Measurements from ENCODE around the gene RGS1. TPM values are rescaled to one million over a fixed set of nuclear protein-coding genes. Genes with fewer than 3 reads are reported as not detected.

The RGS1 gene
- total and polyA plus RNA-seq, 2 experiments from 2014 or later, result not detected

DNA sequence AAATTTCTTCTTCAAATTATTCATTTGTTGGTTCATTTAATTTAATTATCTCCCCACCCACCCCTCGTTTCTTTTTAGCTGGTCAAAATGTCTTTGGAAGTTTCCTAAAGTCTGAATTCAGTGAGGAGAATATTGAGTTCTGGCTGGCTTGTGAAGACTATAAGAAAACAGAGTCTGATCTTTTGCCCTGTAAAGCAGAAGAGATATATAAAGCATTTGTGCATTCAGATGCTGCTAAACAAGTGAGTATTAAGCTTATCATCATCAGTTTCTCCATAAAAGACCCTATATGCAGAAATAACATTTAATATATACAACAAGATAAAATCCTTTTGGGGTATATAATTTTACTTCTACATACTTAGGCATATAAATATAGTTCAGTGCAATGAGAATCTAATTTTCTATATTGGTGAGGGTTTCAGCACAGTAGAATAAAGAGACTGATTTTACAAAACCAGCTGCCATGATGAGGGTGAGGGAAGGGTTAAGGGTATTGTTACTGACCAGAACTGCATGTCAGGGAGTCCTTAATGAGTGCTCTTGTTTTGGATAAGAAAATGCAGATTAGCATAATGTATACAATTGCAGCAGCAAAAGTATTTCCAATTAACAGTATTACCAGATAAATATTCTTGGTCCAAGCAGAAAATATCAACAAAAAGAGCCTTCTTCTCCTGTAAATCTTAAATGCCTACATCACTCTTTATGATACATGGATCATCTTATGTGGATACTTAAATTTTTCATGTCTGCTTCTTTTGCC is 2.8 kb downstream of the RGS1 start:
- no peaks in the 10 kb centered on the region for H3K9me3 ChIP-seq (ENCODE audit: low read depth)
- no peak overlapping the region for H3K27ac ChIP-seq
- in situ Hi-C loops (cut with MboI), result no loop called here
- H2AFZ ChIP-seq, result no peak overlapping the region
- H3K79me2 ChIP-seq (ENCODE audit: insufficient read depth), result no peaks in the 10 kb centered on the region
- H3F3A ChIP-seq (ENCODE audit: insufficient read depth), result peaks cover 6% of the 10 kb centered on the region; the same call in 1 of the 2 replicates
- no peak overlapping the region for H3K9ac ChIP-seq
- H4K20me1 ChIP-seq (ENCODE audit: insufficient read depth), result no peaks in the 10 kb centered on the region
- H3K4me3 ChIP-seq, result no peak overlapping the region
- WGBS, 2 experiments (ENCODE audit: low coverage in 1 of 2, low lambda C conversion rate in 2 of 2, missing lambda C conversion rate in 2 of 2), result 62 to 63% methylated on average over 1 of the region's 1 CpG
- no peak for DNase-seq
- no peaks in the 10 kb centered on the region for H3K27me3 ChIP-seq (replicated peaks; ENCODE audit: insufficient read depth)
- H3K4me1 ChIP-seq (ENCODE audit: insufficient read depth), result peaks cover 10% of the 10 kb centered on the region
- H3K4me2 ChIP-seq (ENCODE audit: unreplicated experiment), result no peak overlapping the region
- no peaks in the 10 kb centered on the region for H3K9me2 ChIP-seq (ENCODE audit: insufficient read depth)
- no peaks in the 10 kb centered on the region for H3K36me3 ChIP-seq (ENCODE audit: low read depth)
- TF ChIP-seq EZH2phosphoT487 (IDR thresholded peaks at IDR 0.05; ENCODE audit: insufficient read depth, low read depth), result no peak
- no peak for TF ChIP-seq EZH2 (IDR thresholded peaks at IDR 0.05; ENCODE audit: insufficient read depth, poor library complexity, severe bottlenecking)

DNA sequence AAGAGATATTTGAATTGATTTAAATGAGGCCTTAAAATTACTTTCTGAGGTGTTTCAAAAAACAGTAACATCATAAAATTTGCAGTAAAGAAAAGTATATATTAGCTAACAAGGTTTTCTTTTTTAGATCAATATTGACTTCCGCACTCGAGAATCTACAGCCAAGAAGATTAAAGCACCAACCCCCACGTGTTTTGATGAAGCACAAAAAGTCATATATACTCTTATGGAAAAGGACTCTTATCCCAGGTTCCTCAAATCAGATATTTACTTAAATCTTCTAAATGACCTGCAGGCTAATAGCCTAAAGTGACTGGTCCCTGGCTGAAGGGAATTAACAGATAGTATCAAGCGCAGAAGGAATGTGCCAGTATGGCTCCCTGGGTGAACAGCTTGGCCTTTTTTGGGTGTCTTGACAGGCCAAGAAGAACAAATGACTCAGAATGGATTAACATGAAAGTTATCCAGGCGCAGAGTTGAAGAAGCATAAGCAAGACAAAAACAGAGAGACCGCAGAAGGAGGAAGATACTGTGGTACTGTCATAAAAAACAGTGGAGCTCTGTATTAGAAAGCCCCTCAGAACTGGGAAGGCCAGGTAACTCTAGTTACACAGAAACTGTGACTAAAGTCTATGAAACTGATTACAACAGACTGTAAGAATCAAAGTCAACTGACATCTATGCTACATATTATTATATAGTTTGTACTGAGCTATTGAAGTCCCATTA is 3.6 kb downstream of the RGS1 start:
- Histone ChIP-seq H3K27ac (no peak overlapping the region), H3K9ac (no peak overlapping the region), H3K27me3 (replicated peaks; ENCODE audit: insufficient read depth) (no peaks in the 10 kb centered on the region), H3K36me3 (ENCODE audit: low read depth) (no peaks in the 10 kb centered on the region), H3K79me2 (ENCODE audit: insufficient read depth) (no peaks in the 10 kb centered on the region), H3K4me2 (ENCODE audit: unreplicated experiment) (no peak overlapping the region), H4K20me1 (ENCODE audit: insufficient read depth) (no peaks in the 10 kb centered on the region), H3K4me3 (no peak overlapping the region), H3K9me3 (ENCODE audit: low read depth) (no peaks in the 10 kb centered on the region), H3K9me2 (ENCODE audit: insufficient read depth) (no peaks in the 10 kb centered on the region), H3F3A (ENCODE audit: insufficient read depth) (no peaks in the 10 kb centered on the region), H3K4me1 (ENCODE audit: insufficient read depth) (peaks cover 10% of the 10 kb centered on the region), H2AFZ (peak overlapping the region; percentile 23; the same call in 1 of the 2 replicates)
- DNase-seq, result peak; percentile 49
- in situ Hi-C loops (cut with MboI), result no loop called here
- no peak for TF ChIP-seq EZH2phosphoT487 (IDR thresholded peaks at IDR 0.05; ENCODE audit: insufficient read depth, low read depth)
- TF ChIP-seq EZH2 (IDR thresholded peaks at IDR 0.05; ENCODE audit: insufficient read depth, poor library complexity, severe bottlenecking), result no peak
- WGBS, 2 experiments (ENCODE audit: low coverage in 1 of 2, low lambda C conversion rate in 2 of 2, missing lambda C conversion rate in 2 of 2), result 84 to 86% methylated on average over 6 of the region's 6 CpGs

DNA sequence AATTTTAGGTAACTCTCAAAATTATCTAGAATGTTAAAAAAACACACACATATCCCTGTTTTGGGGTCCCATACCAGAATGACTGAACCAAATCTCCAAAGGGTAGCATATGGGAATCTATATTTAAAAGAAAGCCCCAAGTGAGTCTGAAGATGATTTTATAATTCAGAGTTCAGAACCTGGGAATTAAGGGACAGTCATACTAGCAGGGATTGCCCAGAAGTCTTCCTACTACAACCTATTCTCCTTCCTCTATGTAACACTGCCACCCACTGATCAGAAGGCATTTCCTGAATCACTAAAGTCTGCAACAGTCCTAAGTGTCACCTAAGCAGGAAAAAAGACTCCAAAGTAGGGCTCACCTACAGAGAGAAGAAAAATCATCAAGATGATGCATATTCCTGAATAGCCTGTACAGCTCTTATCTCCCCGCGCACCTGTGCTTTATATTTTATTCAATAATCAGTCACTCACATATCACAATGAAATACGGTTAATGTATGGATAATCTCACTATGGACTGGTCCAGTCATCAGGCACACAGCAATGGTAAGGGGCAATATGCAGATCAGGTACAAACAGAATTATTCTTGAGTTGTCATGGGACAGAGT is 4.9 kb downstream of the RGS1 start:
- Histone ChIP-seq H3F3A (ENCODE audit: insufficient read depth) (no peaks in the 10 kb centered on the region), H3K9me2 (ENCODE audit: insufficient read depth) (no peaks in the 10 kb centered on the region), H3K27me3 (replicated peaks; ENCODE audit: insufficient read depth) (no peaks in the 10 kb centered on the region), H3K36me3 (ENCODE audit: low read depth) (no peaks in the 10 kb centered on the region), H3K79me2 (ENCODE audit: insufficient read depth) (no peaks in the 10 kb centered on the region), H4K20me1 (ENCODE audit: insufficient read depth) (no peaks in the 10 kb centered on the region), H3K4me2 (ENCODE audit: unreplicated experiment) (no peak overlapping the region), H3K4me1 (ENCODE audit: insufficient read depth) (peaks cover 10% of the 10 kb centered on the region), H3K4me3 (no peak overlapping the region), H2AFZ (no peak overlapping the region), H3K9me3 (ENCODE audit: low read depth) (no peaks in the 10 kb centered on the region), H3K9ac (no peak overlapping the region), H3K27ac (no peak overlapping the region)
- TF ChIP-seq EZH2 (IDR thresholded peaks at IDR 0.05; ENCODE audit: insufficient read depth, poor library complexity, severe bottlenecking), result no peak
- no peak for TF ChIP-seq EZH2phosphoT487 (IDR thresholded peaks at IDR 0.05; ENCODE audit: insufficient read depth, low read depth)
- DNase-seq, result peak; percentile 75
- in situ Hi-C loops (cut with MboI), result loop anchor here (10.0 kb wide), 1 partner anchor 106 kb away; no protein-coding TSS in a partner anchor
- WGBS, 2 experiments (ENCODE audit: low coverage in 1 of 2, low lambda C conversion rate in 2 of 2, missing lambda C conversion rate in 2 of 2), result 72 to 77% methylated on average over 3 of the region's 3 CpGs

DNA sequence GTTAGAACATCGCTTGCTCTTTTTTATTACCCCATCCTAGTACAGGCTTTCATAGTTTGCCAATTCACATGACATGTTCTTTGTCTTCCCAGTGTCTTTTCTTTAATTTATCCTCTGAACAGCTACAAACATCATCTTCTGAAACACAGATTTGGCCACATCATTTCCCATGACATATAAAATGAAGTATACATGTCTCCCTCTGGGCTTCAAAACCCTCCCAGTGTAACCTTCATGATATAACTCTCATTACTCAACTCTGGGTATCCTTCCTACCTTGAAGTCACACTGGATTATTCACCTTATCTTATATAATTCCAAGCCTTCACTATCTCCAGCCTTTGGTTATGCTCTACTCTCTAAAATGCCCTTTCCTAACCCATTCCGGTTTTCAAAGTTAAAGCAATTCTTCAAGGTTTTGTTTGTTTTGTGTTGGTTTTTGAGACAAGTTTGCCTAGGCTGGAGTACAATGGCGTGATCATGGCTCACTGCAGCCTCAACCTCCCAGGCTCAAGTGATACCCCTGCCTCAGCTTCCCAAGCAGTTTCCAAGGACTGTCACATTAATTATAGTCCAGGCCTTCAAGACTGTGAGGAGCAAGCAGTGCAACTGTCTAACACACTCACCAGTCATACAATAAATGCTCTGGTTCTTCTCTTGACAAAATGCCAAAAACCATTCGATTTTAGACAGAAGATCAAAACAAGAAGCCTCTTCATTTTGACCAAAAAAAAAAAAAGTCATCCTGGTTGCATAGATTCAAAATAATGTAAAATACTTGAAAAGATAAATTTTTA is 5.8 kb downstream of the RGS1 start:
- in situ Hi-C loops (cut with MboI), result loop anchor here (10.0 kb wide), 1 partner anchor 107 kb away; no protein-coding TSS in a partner anchor
- H3K9me2 ChIP-seq (ENCODE audit: insufficient read depth), result no peaks in the 10 kb centered on the region
- H3K4me2 ChIP-seq (ENCODE audit: unreplicated experiment), result no peak overlapping the region
- H2AFZ ChIP-seq, result no peak overlapping the region
- no peaks in the 10 kb centered on the region for H3K79me2 ChIP-seq (ENCODE audit: insufficient read depth)
- H3K9ac ChIP-seq, result no peak overlapping the region
- peaks cover 10% of the 10 kb centered on the region for H3K4me1 ChIP-seq (ENCODE audit: insufficient read depth)
- no peak overlapping the region for H3K4me3 ChIP-seq
- no peak overlapping the region for H3K27ac ChIP-seq
- no peaks in the 10 kb centered on the region for H3F3A ChIP-seq (ENCODE audit: insufficient read depth)
- H3K9me3 ChIP-seq (ENCODE audit: low read depth), result no peaks in the 10 kb centered on the region
- DNase-seq, result no peak
- no peaks in the 10 kb centered on the region for H3K36me3 ChIP-seq (ENCODE audit: low read depth)
- H3K27me3 ChIP-seq (replicated peaks; ENCODE audit: insufficient read depth), result no peaks in the 10 kb centered on the region
- TF ChIP-seq EZH2phosphoT487 (IDR thresholded peaks at IDR 0.05; ENCODE audit: insufficient read depth, low read depth) (no peak), EZH2 (IDR thresholded peaks at IDR 0.05; ENCODE audit: insufficient read depth, poor library complexity, severe bottlenecking) (no peak)
- WGBS, 2 experiments (ENCODE audit: low coverage in 1 of 2, low lambda C conversion rate in 2 of 2, missing lambda C conversion rate in 2 of 2), result 81 to 82% methylated on average over 4 of the region's 4 CpGs
- no peaks in the 10 kb centered on the region for H4K20me1 ChIP-seq (ENCODE audit: insufficient read depth)
